Peyer's patch (tissue), 4 donors: Measurements from ENCODE around the gene CPNE9. TPM values are rescaled to one million over a fixed set of nuclear protein-coding genes. Genes with fewer than 3 reads are reported as not detected.

ENCODE experiments used
- DNase-seq, 3 donors: peaks; one replicate each; pipeline ENCODE4 v3.0.0-alpha.2; 2017 to 2019
- H3K27ac ChIP-seq, 4 donors: fragments of 200-600 bp; sonication (generic); one replicate each; pipeline ENCODE4 v1.5.1; 2016 to 2019
- H3K27me3 ChIP-seq, 2 donors: fragments of 200-600 bp; sonication (generic); one replicate each; pipeline ENCODE4 v1.5.1; 2019
- H3K36me3 ChIP-seq, 3 donors: fragments of 200-600 bp; sonication (generic); one replicate each; pipeline ENCODE4 v1.5.1; 2016 to 2019
- H3K4me1 ChIP-seq, 4 donors: fragments of 200-600 bp; sonication (generic); one replicate each; pipeline ENCODE4 v1.5.1; 2016 to 2019
- H3K4me3 ChIP-seq, 4 donors: fragments of 200-600 bp; sonication (generic); 1 replicate in 3 of 4; 2 replicates in 1 of 4; pipeline ENCODE4 v1.5.1; 2016 to 2019; ENCODE audit warnings: mild to moderate bottlenecking in 1 of 4
- H3K9me3 ChIP-seq, 4 donors: fragments of 200-600 bp; sonication (generic); one replicate each; pipeline ENCODE4 v1.5.1; 2016 to 2019; ENCODE audit warnings: mild to moderate bottlenecking in 1 of 4
- POLR2A ChIP-seq, 2 donors: fragments of 450-650 bp; IDR thresholded peaks; one replicate each; pipeline ENCODE4 v1.5.1; 2017; ENCODE audit warnings: antibody characterized with exemption in 2 of 2, mild to moderate bottlenecking in 2 of 2, moderate library complexity in 2 of 2
- total RNA-seq, 4 donors: library from RNA; depleted of rRNA; stranded (reverse); fragments of >200 nt; gene quantifications; one replicate each; pipeline ENCODE4 v1.1.0, GENCODE V29; 2016
- TF ChIP-seq, protein P1 (sequence below), 6 experiments: fragments of 450-650 bp in 4 of 6; fragments of 200-600 bp in 2 of 6; sonication (generic) in 1 of 6; IDR thresholded peaks; one replicate each; pipeline ENCODE4 v1.5.1; 2017 to 2019; ENCODE audit warnings: antibody characterized with exemption in 6 of 6, mild to moderate bottlenecking in 3 of 6, moderate library complexity in 1 of 6

The CPNE9 gene
- total RNA-seq, 4 donors from 2014 or later, result not detected

DNA sequence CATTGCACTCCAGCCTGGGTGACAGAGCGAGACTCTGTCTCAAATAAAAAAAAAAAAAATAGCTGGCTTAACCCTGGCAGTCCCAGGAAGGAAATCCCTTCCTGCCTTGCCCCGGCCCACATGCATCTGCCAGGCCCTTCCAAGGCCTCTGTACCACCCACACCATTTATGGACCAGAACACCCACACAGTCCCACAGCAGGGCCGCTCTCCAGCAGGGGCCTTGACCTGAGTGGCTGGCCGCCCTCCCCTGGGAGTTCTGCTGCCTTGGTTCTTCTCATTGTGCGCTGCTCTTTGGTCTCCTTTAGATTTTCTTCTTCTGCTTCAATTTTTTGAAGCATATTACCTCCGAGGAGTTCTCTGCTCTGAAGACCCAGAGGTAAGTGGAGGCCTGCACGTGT lies 16.1 kb upstream of the CPNE9 start:
- Histone ChIP-seq H3K4me3 (no peak overlapping the region), H3K27ac (no peak overlapping the region), H3K36me3 (peaks cover 0 to 100% (median 0%) of the 10 kb centered on the region in 3 donors), H3K4me1 (peaks cover 0 to 4% (median 0%) of the 10 kb centered on the region in 4 donors), H3K9me3 (no peaks in the 10 kb centered on the region), H3K27me3 (no peaks in the 10 kb centered on the region)
- no peak for DNase-seq
- no peak for TF ChIP-seq POLR2A (IDR thresholded peaks at IDR 0.05)
- TF ChIP-seq, protein P1, sequence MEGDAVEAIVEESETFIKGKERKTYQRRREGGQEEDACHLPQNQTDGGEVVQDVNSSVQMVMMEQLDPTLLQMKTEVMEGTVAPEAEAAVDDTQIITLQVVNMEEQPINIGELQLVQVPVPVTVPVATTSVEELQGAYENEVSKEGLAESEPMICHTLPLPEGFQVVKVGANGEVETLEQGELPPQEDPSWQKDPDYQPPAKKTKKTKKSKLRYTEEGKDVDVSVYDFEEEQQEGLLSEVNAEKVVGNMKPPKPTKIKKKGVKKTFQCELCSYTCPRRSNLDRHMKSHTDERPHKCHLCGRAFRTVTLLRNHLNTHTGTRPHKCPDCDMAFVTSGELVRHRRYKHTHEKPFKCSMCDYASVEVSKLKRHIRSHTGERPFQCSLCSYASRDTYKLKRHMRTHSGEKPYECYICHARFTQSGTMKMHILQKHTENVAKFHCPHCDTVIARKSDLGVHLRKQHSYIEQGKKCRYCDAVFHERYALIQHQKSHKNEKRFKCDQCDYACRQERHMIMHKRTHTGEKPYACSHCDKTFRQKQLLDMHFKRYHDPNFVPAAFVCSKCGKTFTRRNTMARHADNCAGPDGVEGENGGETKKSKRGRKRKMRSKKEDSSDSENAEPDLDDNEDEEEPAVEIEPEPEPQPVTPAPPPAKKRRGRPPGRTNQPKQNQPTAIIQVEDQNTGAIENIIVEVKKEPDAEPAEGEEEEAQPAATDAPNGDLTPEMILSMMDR (IDR thresholded peaks at IDR 0.05), result no peak

- no peak for TF ChIP-seq POLR2A (IDR thresholded peaks at IDR 0.05)
- TF ChIP-seq, protein P1 (IDR thresholded peaks at IDR 0.05), result no peak
- Histone ChIP-seq H3K4me1 (peaks cover 0 to 4% (median 0%) of the 10 kb centered on the region in 4 donors), H3K36me3 (peaks cover 0 to 100% (median 0%) of the 10 kb centered on the region in 3 donors), H3K4me3 (no peak overlapping the region), H3K27me3 (no peaks in the 10 kb centered on the region), H3K9me3 (no peaks in the 10 kb centered on the region), H3K27ac (no peak overlapping the region)
- no peak for DNase-seq
Observed at GRCh38 chr3:9688961-9689360, 14.7 kb upstream of the CPNE9 start.

GRCh38 chr3:9689757-9690156 lies 13.9 kb upstream of the CPNE9 start:
- Histone ChIP-seq H3K27me3 (no peaks in the 10 kb centered on the region), H3K36me3 (peaks cover 0 to 100% (median 0%) of the 10 kb centered on the region in 3 donors), H3K4me1 (peaks cover 0 to 4% (median 0%) of the 10 kb centered on the region in 4 donors), H3K9me3 (no peaks in the 10 kb centered on the region), H3K27ac (no peak overlapping the region), H3K4me3 (no peak overlapping the region)
- TF ChIP-seq POLR2A (IDR thresholded peaks at IDR 0.05), result no peak
- TF ChIP-seq, protein P1 (IDR thresholded peaks at IDR 0.05), result no peak
- no peak for DNase-seq

- TF ChIP-seq, protein P1 (IDR thresholded peaks at IDR 0.05), result no peak
- TF ChIP-seq POLR2A (IDR thresholded peaks at IDR 0.05), result no peak
- no peaks in the 10 kb centered on the region for H3K9me3 ChIP-seq
- DNase-seq, result peak in 2 of 3 donors; percentile 68 to 74
- H3K4me1 ChIP-seq, result peaks cover 0 to 4% (median 0%) of the 10 kb centered on the region in 4 donors
- peaks cover 0 to 100% (median 0%) of the 10 kb centered on the region in 3 donors for H3K36me3 ChIP-seq
- no peak overlapping the region for H3K4me3 ChIP-seq
- no peaks in the 10 kb centered on the region for H3K27me3 ChIP-seq
- no peak overlapping the region for H3K27ac ChIP-seq
Observed at GRCh38 chr3:9690451-9691450, 12.9 kb upstream of the CPNE9 start.

DNA sequence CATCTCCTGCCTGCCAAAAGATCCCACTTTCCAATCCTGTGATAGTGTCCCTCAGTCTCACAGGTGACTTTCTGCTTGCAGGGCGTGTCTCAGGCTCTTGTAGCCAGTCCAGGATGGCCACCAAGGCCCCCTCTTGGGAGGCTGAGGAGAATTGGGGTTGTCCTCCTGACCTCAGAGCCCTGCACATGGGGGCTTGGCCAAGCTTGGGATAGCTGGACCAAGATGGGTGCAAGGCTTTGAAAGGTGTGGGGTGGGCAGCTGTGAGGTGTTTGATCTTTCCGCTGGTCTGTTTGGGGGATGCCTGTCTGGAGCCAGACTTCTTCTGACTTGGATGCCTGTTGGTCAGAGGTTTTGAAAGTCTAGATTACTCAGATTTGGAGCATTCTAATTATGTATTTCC lies 12.0 kb upstream of the CPNE9 start:
- Histone ChIP-seq H3K27me3 (no peaks in the 10 kb centered on the region), H3K4me1 (peaks cover 0 to 4% (median 0%) of the 10 kb centered on the region in 4 donors), H3K36me3 (peaks cover 0 to 100% (median 0%) of the 10 kb centered on the region in 3 donors), H3K9me3 (no peaks in the 10 kb centered on the region), H3K4me3 (no peak overlapping the region), H3K27ac (no peak overlapping the region)
- DNase-seq, result no peak
- TF ChIP-seq, protein P1 (IDR thresholded peaks at IDR 0.05), result no peak
- no peak for TF ChIP-seq POLR2A (IDR thresholded peaks at IDR 0.05)
